ENCODE results near the gene RPL15.
"Not testable (repeated sequence)": the region's sequence is repeated elsewhere in the genome, so short reads cannot be mapped to it uniquely, and the experiment has no call there.

RPL15 gene

DNA sequence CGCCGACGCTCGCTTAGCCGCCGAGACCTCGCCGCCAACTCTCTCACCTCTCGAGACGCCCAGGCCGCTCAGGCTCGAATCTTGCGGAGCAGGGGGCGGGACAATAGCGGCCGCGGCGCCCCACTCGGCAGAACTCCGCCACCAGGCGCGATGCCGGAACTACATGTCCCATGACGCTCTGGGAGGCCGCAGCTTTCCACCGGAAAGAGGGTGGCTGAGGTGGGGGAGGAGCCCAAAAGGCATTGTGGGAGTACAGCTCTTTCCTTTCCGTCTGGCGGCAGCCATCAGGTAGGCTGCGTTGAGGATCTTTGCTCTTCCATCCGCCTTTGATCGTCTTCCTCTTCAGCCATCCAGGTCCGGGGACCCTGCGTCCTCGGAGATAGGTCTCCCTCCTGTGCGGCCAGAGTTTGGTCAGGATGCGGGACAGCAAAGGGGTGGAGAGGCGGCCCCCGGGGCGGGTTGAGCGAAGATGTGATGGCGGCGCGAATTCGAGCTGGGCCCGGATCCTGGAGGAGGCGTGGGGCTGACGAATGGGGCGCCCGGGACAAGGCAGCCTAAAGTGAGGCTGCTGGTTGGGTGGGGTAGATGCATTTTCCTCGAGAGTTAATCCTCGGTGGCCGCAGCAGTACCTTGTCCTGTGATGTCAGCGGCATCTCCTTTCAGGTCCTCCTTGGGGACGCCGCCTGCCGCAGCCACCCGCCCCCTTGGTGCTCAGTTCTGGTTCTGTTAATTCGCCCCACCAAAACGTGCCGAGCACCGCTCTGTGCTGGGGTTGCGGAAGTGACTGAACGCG is at the start of gene RPL15, which contains the start of gene NKIRAS1:
Gene RPL15 (plus strand): TSS at position 247 of the 793 bp plus-strand sequence. CDS start 728 bp downstream, outside the sequence.
Gene NKIRAS1 (minus strand): TSS at position 105 of the 793 bp plus-strand sequence. CDS start 6,086 bp downstream, outside the sequence.
- peak; percentile 98 for DNase-seq

GRCh38 chr3:23867400-23867799 is 49.5 kb upstream of the RPL15 start:
- DNase-seq, result no peak

DNA sequence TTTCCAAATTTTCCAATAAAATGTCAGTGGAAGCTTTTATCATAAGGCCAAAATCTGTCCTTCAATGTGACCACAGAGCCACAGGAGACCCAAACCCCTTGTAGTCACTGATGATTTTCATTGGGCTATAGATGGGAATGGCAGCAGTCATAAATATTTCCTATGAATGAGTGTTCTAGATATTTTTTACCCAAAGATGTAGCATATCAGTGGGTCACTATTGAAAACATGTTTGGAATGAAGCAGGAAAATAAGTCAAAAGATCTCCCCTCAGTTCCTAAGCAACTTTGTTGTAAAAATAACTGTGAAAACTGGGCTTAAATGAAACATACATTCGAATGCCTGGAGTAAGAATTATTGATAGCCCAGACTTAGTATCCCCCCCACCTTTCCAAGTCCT is 49.1 kb upstream of the RPL15 start:
- DNase-seq, result no peak

DNA sequence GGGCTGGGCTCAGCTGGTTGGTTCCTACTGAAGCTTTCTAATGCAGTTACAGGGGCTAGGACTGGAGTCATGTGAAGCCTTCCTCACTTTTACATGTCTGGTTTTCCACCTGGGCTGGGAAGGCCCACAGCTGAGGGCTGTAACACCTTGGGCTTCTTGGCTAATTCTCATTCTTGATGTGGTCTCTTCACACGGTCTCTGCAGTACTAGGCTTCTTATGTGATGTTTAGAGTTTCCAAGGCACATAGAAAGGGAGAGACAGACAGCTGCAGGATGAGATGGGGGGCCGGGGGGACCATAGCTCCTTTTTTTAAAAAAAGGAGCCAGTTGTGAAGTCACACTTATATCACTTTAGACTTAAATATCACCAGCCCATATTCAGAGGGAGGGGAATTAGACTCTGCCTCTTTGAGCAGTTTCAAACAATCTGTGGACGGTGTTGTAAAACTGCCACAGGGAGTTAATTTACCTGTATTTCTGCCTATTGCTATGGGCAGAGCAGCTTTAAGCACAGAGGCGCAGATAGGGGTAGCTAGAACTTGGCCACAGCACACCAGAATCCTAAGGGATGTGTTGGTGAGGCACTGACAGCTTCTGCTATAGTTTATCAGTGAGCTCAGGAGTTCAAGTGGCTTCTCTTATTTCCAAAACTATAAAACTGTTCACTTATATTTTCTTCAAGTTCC is 46.8 kb upstream of the RPL15 start:
- no peak for DNase-seq

DNA sequence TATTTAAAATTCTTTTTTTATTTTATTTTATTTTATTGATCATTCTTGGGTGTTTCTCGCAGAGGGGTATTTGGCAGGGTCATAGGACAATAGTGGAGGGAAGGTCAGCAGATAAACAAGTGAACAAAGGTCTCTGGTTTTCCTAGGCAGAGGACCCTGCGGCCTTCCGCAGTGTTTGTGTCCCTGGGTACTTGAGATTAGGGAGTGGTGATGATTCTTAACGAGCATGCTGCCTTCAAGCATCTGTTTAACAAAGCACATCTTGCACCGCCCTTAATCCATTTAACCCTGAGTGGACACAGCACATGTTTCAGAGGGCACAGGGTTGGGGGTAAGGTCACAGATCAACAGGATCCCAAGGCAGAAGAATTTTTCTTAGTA is 46.3 kb upstream of the RPL15 start:
- DNase-seq, result not testable (repeated sequence)

- not testable (repeated sequence) for DNase-seq
These were observed 45.6 kb upstream of the RPL15 start for GRCh38 chr3:23871361-23871760.

GRCh38 chr3:23872330-23872729 is 44.6 kb upstream of the RPL15 start:
- DNase-seq, result no peak

- no peak for DNase-seq
These were observed 43.0 kb upstream of the RPL15 start for GRCh38 chr3:23873941-23874340.

- DNase-seq, result no peak
These were observed 42.4 kb upstream of the RPL15 start for GRCh38 chr3:23874359-23875112.

- DNase-seq, result no peak
These were observed 41.7 kb upstream of the RPL15 start for GRCh38 chr3:23875113-23875725.

- DNase-seq, result no peak
These were observed 40.0 kb upstream of the RPL15 start for GRCh38 chr3:23876923-23877322.

DNA sequence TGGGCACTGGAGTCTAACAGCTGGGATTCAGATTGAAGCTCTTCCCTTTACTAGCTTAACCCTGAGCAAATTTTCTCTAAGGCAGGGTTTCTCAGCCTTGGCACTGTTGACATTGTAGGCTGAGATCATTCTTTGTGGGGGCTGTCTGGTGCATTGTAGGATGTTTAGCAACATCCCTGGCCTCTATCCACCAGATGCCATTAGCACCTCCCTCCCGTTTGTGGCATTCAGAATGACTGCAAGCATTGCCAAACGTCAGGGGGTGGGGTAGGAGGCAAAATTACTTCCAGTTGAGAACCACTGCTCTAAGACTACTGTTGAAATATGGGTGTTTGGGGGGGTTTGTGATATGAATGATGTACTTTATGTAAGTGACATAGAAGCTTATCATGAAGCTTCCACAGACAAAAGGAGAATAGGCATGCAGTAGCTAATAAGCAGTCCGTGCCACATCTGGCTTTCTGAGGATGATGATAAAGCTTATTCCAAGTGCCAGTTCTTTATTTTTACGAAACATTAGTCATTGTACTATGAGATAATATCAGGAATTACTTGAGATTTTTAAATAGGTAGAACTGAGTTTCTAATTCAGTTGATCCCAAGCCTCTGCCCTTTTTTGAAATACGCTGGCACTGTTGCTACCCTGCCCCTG is 39.5 kb upstream of the RPL15 start:
- peak; percentile 85 for DNase-seq

DNA sequence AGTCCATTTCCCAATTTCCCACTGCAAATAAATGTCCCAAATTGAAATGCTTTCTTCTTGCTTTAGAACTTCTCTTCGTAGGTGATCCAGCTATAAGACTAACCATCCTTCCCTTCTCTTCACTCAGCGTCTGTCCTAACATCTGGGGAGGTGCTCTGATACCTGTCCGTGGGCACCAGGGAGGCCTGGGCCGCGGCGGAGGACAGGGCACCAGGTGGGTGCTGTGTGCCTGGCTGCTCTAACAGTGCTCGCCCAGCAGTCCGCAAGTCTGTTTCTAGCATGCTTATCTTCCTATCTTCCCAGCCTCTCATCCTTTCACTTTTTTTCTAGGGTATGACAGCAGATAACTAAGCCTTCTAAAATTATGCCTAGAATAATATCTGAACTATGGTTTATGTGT is 37.4 kb upstream of the RPL15 start:
- DNase-seq, result no peak

DNA sequence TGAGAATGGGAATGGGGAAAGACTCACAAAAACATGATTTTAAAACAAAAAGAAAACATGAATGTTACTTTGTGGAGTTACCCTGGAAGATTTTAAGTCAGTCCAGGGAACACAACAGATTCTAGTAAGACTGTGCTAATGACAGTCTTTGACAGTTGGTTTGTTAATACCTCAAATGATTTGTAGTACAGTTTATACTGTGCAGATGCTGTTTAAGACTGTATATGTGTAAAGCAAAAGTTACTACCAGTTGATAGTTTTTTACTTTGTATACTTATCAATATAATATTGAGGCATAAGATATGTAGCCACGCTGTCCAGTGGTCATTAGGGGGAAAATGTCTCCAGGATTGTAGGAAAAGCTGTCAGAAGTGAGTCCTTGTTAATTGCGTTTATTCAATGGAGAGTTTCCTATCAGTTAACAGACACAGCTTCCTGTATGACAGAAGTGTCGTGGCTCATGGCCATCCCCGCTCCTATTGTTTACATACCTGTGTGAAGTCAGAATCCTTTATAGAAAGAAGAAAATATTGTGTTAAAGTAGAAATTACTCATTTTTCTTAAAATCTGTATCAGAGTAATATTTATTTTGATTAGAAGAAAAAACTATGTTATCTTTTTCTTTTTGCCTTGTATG is 36.1 kb upstream of the RPL15 start:
- no peak for DNase-seq

- DNase-seq, result not testable (repeated sequence)
These were observed 34.9 kb upstream of the RPL15 start for GRCh38 chr3:23881993-23882392.

DNA sequence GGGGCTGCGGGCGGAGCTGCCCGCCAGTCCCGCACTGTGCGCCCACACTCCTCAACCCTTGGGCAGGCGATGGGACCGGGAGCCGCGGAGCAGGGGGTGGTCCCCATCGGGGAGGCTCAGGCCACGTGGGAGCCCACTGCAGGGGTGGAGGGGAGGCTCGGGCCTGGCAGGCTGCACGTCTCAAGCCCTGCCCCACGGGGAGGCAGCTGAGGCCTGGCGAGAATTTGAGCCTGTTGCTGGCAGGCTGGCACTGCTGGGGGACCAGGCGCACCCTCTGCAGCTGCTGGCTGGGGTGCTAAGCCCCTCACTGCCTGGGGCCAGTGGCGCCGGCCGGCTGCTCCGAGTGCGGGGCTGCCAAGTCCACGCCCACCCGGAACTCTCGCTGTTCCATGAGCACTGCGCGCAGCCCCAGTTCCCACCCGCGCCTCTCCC is 34.4 kb upstream of the RPL15 start:
- DNase-seq, result no peak

DNA sequence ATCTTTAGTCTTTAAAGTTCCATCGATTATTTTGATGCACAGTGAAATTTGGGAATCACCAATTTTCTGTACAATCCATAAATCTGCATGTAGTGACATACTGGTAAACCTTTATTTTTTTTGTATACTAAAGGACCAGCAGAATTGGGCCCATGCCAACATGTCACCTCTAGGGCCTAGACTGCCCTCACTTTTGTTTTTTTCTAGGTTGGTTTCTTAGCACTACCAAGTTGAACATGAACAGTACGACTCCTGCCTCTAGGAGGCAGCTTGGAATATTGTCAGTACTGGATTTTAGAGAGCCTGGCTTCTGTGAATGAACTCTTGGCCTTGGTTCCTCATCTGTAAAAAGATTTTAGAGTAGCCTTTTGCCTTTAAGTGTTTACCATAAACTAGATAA is 32.5 kb upstream of the RPL15 start:
- DNase-seq, result no peak

DNA sequence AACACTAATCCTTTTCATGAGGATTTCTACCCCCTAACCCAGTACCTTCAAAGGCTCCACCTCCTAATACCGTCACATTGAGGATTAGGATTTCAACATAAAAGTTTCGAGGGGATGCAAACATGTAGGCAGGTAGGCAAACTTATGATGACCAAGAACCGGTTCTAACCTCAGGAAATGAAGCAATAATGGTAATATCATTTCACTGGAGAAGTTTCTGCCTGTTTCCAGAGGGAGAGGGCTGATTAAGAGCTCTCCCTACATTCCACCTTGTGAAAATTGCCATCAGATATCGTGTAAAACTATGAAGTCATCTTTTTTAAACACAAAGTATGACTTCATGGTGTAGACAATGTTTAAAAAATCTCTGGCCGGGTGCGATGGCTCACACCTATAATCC is 31.7 kb upstream of the RPL15 start:
- no peak for DNase-seq

- no peak for DNase-seq
These were observed 30.6 kb upstream of the RPL15 start for GRCh38 chr3:23886311-23886710.

DNA sequence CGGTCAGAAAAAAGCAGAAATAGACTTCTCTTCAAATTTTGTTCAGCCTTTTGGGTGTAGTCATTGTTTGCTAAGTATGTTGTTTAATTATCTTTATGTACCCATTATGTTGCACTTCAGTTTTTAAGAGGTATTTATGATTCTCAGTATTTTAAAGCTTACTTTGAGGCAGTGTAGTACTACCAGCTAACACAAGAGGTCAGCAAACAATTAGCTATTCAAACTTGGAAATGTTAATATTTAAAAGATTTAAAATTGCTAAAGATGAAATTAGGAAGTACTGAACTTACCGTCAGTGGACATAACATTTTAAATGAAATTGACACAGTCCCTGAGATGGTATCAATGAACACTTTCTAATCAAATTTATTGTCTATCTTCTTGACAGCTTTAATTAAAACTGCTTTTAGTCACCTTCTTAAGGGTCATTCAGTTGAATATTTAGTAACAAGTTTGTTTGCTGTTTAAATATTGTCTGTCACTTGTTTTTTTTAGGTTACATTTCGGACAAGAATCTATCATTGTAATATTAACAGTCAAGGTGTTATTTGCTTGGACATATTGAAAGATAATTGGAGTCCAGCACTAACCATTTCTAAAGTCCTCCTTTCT is 28.2 kb upstream of the RPL15 start:
- peak; percentile 50 for DNase-seq

DNA sequence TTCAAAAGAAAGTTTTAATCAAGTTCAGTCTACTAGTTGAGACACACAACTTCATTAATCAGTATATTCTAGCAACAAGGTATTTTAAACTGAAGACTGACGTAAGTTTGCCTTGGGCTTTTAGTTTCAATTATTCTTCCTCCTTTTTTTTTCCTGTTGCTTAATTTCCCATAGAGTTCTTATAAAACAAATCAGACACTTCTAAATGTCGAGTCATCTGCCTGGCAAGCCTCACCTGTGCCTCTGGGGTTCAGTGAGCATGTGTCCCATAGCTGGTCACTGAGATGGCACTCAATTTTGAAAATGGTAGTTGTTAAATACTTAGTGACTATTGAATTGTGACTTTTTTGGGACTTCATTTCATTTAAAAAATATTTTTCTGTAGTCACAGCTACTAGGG is 27.5 kb upstream of the RPL15 start:
- DNase-seq, result peak; percentile 55

GRCh38 chr3:23889950-23890349 is 27.0 kb upstream of the RPL15 start:
- no peak for DNase-seq

All from suppressor macrophage treated with lipopolysaccharide for 4 hours (primary cell).